GM21367 (cell line): ENCODE results near the gene MAP3K6.
"Not testable (repeated sequence)": the region's sequence is repeated elsewhere in the genome, so short reads cannot be mapped to it uniquely, and the experiment has no call there.

ENCODE experiments used
- ATAC-seq: cut with Tn5 transposase; IDR thresholded peaks from one replicate; pipeline ENCODE4 v1.9.1; 2021; ENCODE audit not compliant: unreplicated experiment

MAP3K6 gene

GRCh38 chr1:27366411-27367159 lies at the start of gene MAP3K6:
MAP3K6 (minus strand) TSS chr1:27366961; CDS start chr1:27366597, 364 bp downstream.
- peak; percentile 32 for ATAC-seq

- no peak for ATAC-seq
Observed at GRCh38 chr1:27414091-27414490, 47.3 kb upstream of the MAP3K6 start.

GRCh38 chr1:27413004-27413403 lies 46.2 kb upstream of the MAP3K6 start:
- no peak for ATAC-seq

- no peak for ATAC-seq
Observed at GRCh38 chr1:27412502-27412901, 45.7 kb upstream of the MAP3K6 start.

- ATAC-seq = no peak
Observed at GRCh38 chr1:27410709-27411108, 43.9 kb upstream of the MAP3K6 start.

- ATAC-seq = no peak
Observed at GRCh38 chr1:27409669-27410068, 42.9 kb upstream of the MAP3K6 start.

- ATAC-seq = no peak
Observed at GRCh38 chr1:27408151-27408550, 41.4 kb upstream of the MAP3K6 start.

GRCh38 chr1:27406791-27407190 lies 40.0 kb upstream of the MAP3K6 start:
- not testable (repeated sequence) for ATAC-seq

GRCh38 chr1:27406362-27406680 lies 39.6 kb upstream of the MAP3K6 start:
- no peak for ATAC-seq

- ATAC-seq = not testable (repeated sequence)
Observed at GRCh38 chr1:27405598-27406361, 39.0 kb upstream of the MAP3K6 start.

- no peak for ATAC-seq
Observed at GRCh38 chr1:27405074-27405473, 38.3 kb upstream of the MAP3K6 start.

GRCh38 chr1:27403931-27404330 lies 37.2 kb upstream of the MAP3K6 start:
- no peak for ATAC-seq

- ATAC-seq = no peak
Observed at GRCh38 chr1:27403065-27403726, 36.4 kb upstream of the MAP3K6 start.

GRCh38 chr1:27402349-27402754 lies 35.6 kb upstream of the MAP3K6 start:
- ATAC-seq = no peak

- ATAC-seq = no peak
Observed at GRCh38 chr1:27400963-27401341, 34.2 kb upstream of the MAP3K6 start.

- no peak for ATAC-seq
Observed at GRCh38 chr1:27400082-27400962, 33.6 kb upstream of the MAP3K6 start.

- ATAC-seq = no peak
Observed at GRCh38 chr1:27399251-27400025, 32.7 kb upstream of the MAP3K6 start.

- ATAC-seq = no peak
Observed at GRCh38 chr1:27398405-27399149, 31.8 kb upstream of the MAP3K6 start.

- no peak for ATAC-seq
Observed at GRCh38 chr1:27397749-27398148, 31.0 kb upstream of the MAP3K6 start.

GRCh38 chr1:27397110-27397509 lies 30.3 kb upstream of the MAP3K6 start:
- no peak for ATAC-seq
